ENCODE data around the gene LYSMD1.

LYSMD1 gene

DNA sequence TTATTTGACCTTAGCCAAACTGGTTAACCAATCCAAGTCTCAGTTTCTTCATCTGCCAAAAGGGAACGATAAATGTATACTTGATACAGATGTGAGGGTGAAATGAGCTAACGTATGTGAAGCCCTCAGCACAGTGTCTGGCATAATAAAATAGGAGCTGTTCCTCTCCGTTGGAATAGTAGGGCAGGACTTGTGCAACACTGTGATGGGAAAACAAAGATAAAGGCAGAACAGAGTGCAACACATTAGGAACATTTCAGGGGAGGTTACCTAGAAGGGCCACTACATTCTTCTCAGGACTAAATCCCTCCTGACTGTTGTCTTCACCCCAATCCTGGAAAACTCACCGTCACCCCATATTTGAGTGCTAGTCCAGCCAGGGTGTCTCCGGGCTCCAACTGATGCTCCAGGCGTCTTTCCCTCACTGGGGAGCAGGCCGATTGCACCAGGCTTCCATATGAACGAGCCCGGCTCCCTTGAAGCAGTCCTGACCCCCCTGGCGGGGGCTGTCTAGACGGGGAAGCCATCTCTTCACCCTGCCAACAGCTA lies 896 bp downstream of the LYSMD1 start:
- no peaks in the 10 kb centered on the region for H3K27me3 ChIP-seq (ENCODE audit: control insufficient read depth in 3 of 3, insufficient read depth in 3 of 3, low read depth in 1 of 3, low read length in 3 of 3)
- H2AK5ac ChIP-seq (ENCODE audit: low read depth, low read length) = no peak overlapping the region
- H3K4ac ChIP-seq (ENCODE audit: low read length) = no peak overlapping the region
- no peak overlapping the region for H4K91ac ChIP-seq (ENCODE audit: low read depth, low read length, poor library complexity)
- H3K36me3 ChIP-seq (replicated peaks in 1 of 2; ENCODE audit: control insufficient read depth in 2 of 2, insufficient read depth in 2 of 2, low read length in 2 of 2) = peaks cover 25 to 48% of the 10 kb centered on the region in 2 donors
- no CpG with 5 or more reads among the region's 11 CpGs for WGBS, 2 donors (ENCODE audit: extremely low coverage in 2 of 2, insufficient read length in 2 of 2, insufficient replicate concordance in 1 of 2)
- peak overlapping the region; percentile 74 for H3K9ac ChIP-seq (ENCODE audit: low read depth, low read length, poor library complexity)
- no peak overlapping the region for H2BK15ac ChIP-seq (ENCODE audit: low read length)
- no peak overlapping the region for H2BK120ac ChIP-seq (ENCODE audit: low read depth, low read length)
- no peaks in the 10 kb centered on the region for H3K9me3 ChIP-seq (replicated peaks in 1 of 2; ENCODE audit: control insufficient read depth in 2 of 2, insufficient read depth in 1 of 2, low read depth in 1 of 2, low read length in 2 of 2)
- H3K27ac ChIP-seq (replicated peaks; ENCODE audit: low read length) = peak overlapping the region; percentile 4
- peak overlapping the region; percentile 67 for H3K4me2 ChIP-seq (ENCODE audit: insufficient read depth, low read length, poor library complexity, severe bottlenecking)
- peak overlapping the region; percentile 48 for H3K14ac ChIP-seq (ENCODE audit: low read length)
- DNase-seq (ENCODE audit: low spot score) = no peak
- H3K4me1 ChIP-seq (ENCODE audit: control insufficient read depth in 2 of 2, insufficient read depth in 1 of 2, low read depth in 1 of 2, low read length in 2 of 2) = peaks cover 7 to 9% of the 10 kb centered on the region in 2 donors
- peak overlapping the region; percentile 85 to 88 for H3K4me3 ChIP-seq (ENCODE audit: low read length in 2 of 2)
- H2BK12ac ChIP-seq (ENCODE audit: low read length) = no peak overlapping the region
- peaks cover 4% of the 10 kb centered on the region for H3K79me1 ChIP-seq (ENCODE audit: low read depth, low read length)
- H3K23ac ChIP-seq (ENCODE audit: low read depth, low read length, poor library complexity) = no peak overlapping the region
- H3K18ac ChIP-seq (ENCODE audit: low read length) = peak overlapping the region; percentile 42
- H2AFZ ChIP-seq (ENCODE audit: low read length) = peak overlapping the region; percentile 93
- no peak overlapping the region for H2BK5ac ChIP-seq (ENCODE audit: low read length)
- no peak overlapping the region for H4K8ac ChIP-seq (ENCODE audit: low read depth, low read length)

DNA sequence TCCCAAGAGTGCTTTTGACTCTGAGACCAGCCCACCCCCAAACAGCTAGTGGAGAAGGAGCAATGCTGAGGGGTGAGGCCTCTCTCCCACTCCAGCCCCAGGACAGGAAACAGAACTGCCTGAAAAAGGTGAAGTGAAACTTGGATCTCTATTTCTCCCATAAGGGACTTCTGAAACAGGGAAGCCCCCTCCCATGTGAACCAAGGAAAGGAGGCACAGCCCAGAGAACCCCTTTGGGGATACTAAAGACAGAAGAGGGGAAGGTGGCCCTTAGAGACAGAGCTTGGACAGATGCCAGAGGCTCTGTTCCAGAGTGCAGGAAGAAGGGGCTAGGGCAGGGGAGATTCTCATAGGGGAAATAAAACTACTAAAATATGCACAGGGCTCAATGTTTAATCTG lies 6.3 kb downstream of the LYSMD1 start:
- H3K18ac ChIP-seq (ENCODE audit: low read length) = no peak overlapping the region

DNA sequence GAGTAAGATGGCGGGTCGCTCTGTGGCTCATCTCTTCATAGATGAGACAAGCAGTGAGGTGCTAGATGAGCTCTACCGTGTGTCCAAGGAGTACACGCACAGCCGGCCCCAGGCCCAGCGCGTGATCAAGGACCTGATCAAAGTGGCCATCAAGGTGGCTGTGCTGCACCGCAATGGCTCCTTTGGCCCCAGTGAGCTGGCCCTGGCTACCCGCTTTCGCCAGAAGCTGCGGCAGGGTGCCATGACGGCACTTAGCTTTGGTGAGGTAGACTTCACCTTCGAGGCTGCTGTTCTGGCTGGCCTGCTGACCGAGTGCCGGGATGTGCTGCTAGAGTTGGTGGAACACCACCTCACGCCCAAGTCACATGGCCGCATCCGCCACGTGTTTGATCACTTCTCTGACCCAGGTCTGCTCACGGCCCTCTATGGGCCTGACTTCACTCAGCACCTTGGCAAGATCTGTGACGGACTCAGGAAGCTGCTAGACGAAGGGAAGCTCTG lies 6.9 kb downstream of the LYSMD1 start:
- Histone ChIP-seq H3K23ac (ENCODE audit: low read depth, low read length, poor library complexity) (no peak overlapping the region), H2BK12ac (ENCODE audit: low read length) (no peak overlapping the region), H2AK5ac (ENCODE audit: low read depth, low read length) (no peak overlapping the region)

More for the DNA sequence above, 6.3 kb downstream of the LYSMD1 start:
- H3K4me2 ChIP-seq (ENCODE audit: insufficient read depth, low read length, poor library complexity, severe bottlenecking) = no peak overlapping the region
- H3K9me3 ChIP-seq (replicated peaks in 1 of 2; ENCODE audit: control insufficient read depth in 2 of 2, insufficient read depth in 1 of 2, low read depth in 1 of 2, low read length in 2 of 2) = no peaks in the 10 kb centered on the region
- H3K27ac ChIP-seq (replicated peaks; ENCODE audit: low read length) = no peak overlapping the region
- H2BK15ac ChIP-seq (ENCODE audit: low read length) = no peak overlapping the region
- no peak for DNase-seq (ENCODE audit: low spot score)
- H2BK12ac ChIP-seq (ENCODE audit: low read length) = no peak overlapping the region
- no peak overlapping the region for H3K4ac ChIP-seq (ENCODE audit: low read length)
- no peak overlapping the region for H2BK5ac ChIP-seq (ENCODE audit: low read length)
- H4K91ac ChIP-seq (ENCODE audit: low read depth, low read length, poor library complexity) = no peak overlapping the region
- no peaks in the 10 kb centered on the region for H3K79me1 ChIP-seq (ENCODE audit: low read depth, low read length)
- no peaks in the 10 kb centered on the region for H3K27me3 ChIP-seq (ENCODE audit: control insufficient read depth in 3 of 3, insufficient read depth in 3 of 3, low read depth in 1 of 3, low read length in 3 of 3)
- H3K9ac ChIP-seq (ENCODE audit: low read depth, low read length, poor library complexity) = no peak overlapping the region
- no peak overlapping the region for H2AFZ ChIP-seq (ENCODE audit: low read length)
- no peak overlapping the region for H3K14ac ChIP-seq (ENCODE audit: low read length)
- H3K36me3 ChIP-seq (replicated peaks in 1 of 2; ENCODE audit: control insufficient read depth in 2 of 2, insufficient read depth in 2 of 2, low read length in 2 of 2) = peaks cover 26 to 42% of the 10 kb centered on the region in 2 donors
- no peak overlapping the region for H3K23ac ChIP-seq (ENCODE audit: low read depth, low read length, poor library complexity)
- H2BK120ac ChIP-seq (ENCODE audit: low read depth, low read length) = no peak overlapping the region
- peaks cover 0 to 2% of the 10 kb centered on the region in 2 donors for H3K4me1 ChIP-seq (ENCODE audit: control insufficient read depth in 2 of 2, insufficient read depth in 1 of 2, low read depth in 1 of 2, low read length in 2 of 2)
- H2AK5ac ChIP-seq (ENCODE audit: low read depth, low read length) = no peak overlapping the region
- H3K4me3 ChIP-seq (ENCODE audit: low read length in 2 of 2) = no peak overlapping the region
- H4K8ac ChIP-seq (ENCODE audit: low read depth, low read length) = no peak overlapping the region

DNA sequence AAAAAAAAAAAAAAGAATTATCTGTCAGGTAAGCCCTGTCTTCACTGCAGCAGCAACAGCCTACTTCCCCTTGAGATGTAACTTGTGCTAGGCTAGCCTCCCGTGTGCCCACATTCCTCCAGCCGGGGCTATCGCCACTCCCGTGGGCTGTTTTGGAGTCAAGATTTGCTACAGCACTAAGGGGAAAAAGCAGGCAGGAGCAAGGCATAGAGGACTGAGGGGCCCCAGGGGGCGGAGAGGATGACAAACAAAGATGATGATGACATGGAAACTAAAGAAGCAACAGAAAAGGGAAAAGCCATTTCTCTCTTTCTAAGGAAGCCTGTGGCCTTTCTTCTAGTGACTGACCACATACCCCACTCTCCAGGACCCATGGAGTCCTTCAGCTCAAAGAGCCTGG lies 7.4 kb downstream of the LYSMD1 start:
- Histone ChIP-seq H3K4me1 (ENCODE audit: control insufficient read depth in 2 of 2, insufficient read depth in 1 of 2, low read depth in 1 of 2, low read length in 2 of 2) (no peaks in the 10 kb centered on the region), H3K9ac (ENCODE audit: low read depth, low read length, poor library complexity) (no peak overlapping the region), H3K4me3 (ENCODE audit: low read length in 2 of 2) (no peak overlapping the region), H2BK15ac (ENCODE audit: low read length) (no peak overlapping the region), H2AK5ac (ENCODE audit: low read depth, low read length) (no peak overlapping the region), H4K91ac (ENCODE audit: low read depth, low read length, poor library complexity) (no peak overlapping the region), H3K4ac (ENCODE audit: low read length) (no peak overlapping the region), H3K4me2 (ENCODE audit: insufficient read depth, low read length, poor library complexity, severe bottlenecking) (no peak overlapping the region), H2BK5ac (ENCODE audit: low read length) (no peak overlapping the region), H3K9me3 (replicated peaks in 1 of 2; ENCODE audit: control insufficient read depth in 2 of 2, insufficient read depth in 1 of 2, low read depth in 1 of 2, low read length in 2 of 2) (no peaks in the 10 kb centered on the region), H2BK12ac (ENCODE audit: low read length) (no peak overlapping the region), H4K8ac (ENCODE audit: low read depth, low read length) (no peak overlapping the region), H3K27me3 (ENCODE audit: control insufficient read depth in 3 of 3, insufficient read depth in 3 of 3, low read depth in 1 of 3, low read length in 3 of 3) (no peaks in the 10 kb centered on the region), H3K14ac (ENCODE audit: low read length) (no peak overlapping the region), H3K18ac (ENCODE audit: low read length) (no peak overlapping the region), H2BK120ac (ENCODE audit: low read depth, low read length) (no peak overlapping the region), H3K27ac (replicated peaks; ENCODE audit: low read length) (no peak overlapping the region), H2AFZ (ENCODE audit: low read length) (no peak overlapping the region), H3K23ac (ENCODE audit: low read depth, low read length, poor library complexity) (no peak overlapping the region), H3K36me3 (replicated peaks in 1 of 2; ENCODE audit: control insufficient read depth in 2 of 2, insufficient read depth in 2 of 2, low read length in 2 of 2) (peaks cover 26 to 42% of the 10 kb centered on the region in 2 donors), H3K79me1 (ENCODE audit: low read depth, low read length) (no peaks in the 10 kb centered on the region)
- DNase-seq (ENCODE audit: low spot score) = no peak
- no CpG with 5 or more reads among the region's 5 CpGs for WGBS, 2 donors (ENCODE audit: extremely low coverage in 2 of 2, insufficient read length in 2 of 2, insufficient replicate concordance in 1 of 2)

More for the DNA sequence above, 6.9 kb downstream of the LYSMD1 start:
- Histone ChIP-seq H3K4me3 (ENCODE audit: low read length in 2 of 2) (no peak overlapping the region), H3K14ac (ENCODE audit: low read length) (no peak overlapping the region), H3K9me3 (replicated peaks in 1 of 2; ENCODE audit: control insufficient read depth in 2 of 2, insufficient read depth in 1 of 2, low read depth in 1 of 2, low read length in 2 of 2) (no peaks in the 10 kb centered on the region), H3K4me2 (ENCODE audit: insufficient read depth, low read length, poor library complexity, severe bottlenecking) (no peak overlapping the region), H3K36me3 (replicated peaks in 1 of 2; ENCODE audit: control insufficient read depth in 2 of 2, insufficient read depth in 2 of 2, low read length in 2 of 2) (peaks cover 26 to 42% of the 10 kb centered on the region in 2 donors), H3K9ac (ENCODE audit: low read depth, low read length, poor library complexity) (no peak overlapping the region), H2AFZ (ENCODE audit: low read length) (no peak overlapping the region), H2BK5ac (ENCODE audit: low read length) (no peak overlapping the region), H4K8ac (ENCODE audit: low read depth, low read length) (peak overlapping the region; percentile 65), H3K79me1 (ENCODE audit: low read depth, low read length) (no peaks in the 10 kb centered on the region), H3K4ac (ENCODE audit: low read length) (no peak overlapping the region), H2BK120ac (ENCODE audit: low read depth, low read length) (no peak overlapping the region), H3K4me1 (ENCODE audit: control insufficient read depth in 2 of 2, insufficient read depth in 1 of 2, low read depth in 1 of 2, low read length in 2 of 2) (no peaks in the 10 kb centered on the region), H3K27ac (replicated peaks; ENCODE audit: low read length) (no peak overlapping the region), H3K27me3 (ENCODE audit: control insufficient read depth in 3 of 3, insufficient read depth in 3 of 3, low read depth in 1 of 3, low read length in 3 of 3) (no peaks in the 10 kb centered on the region), H4K91ac (ENCODE audit: low read depth, low read length, poor library complexity) (no peak overlapping the region), H2BK15ac (ENCODE audit: low read length) (no peak overlapping the region), H3K18ac (ENCODE audit: low read length) (no peak overlapping the region)
- WGBS, 2 donors (ENCODE audit: extremely low coverage in 2 of 2, insufficient read length in 2 of 2, insufficient replicate concordance in 1 of 2) = no CpG with 5 or more reads among the region's 22 CpGs
- no peak for DNase-seq (ENCODE audit: low spot score)

All from neuronal stem cell (in vitro differentiated cells).